HG03139 (cell line): ENCODE data around the gene XYLT1.
A peak's percentile ranks its signal among the peaks of the same experiment; 100 is the strongest.

ENCODE experiments used
- ATAC-seq: cut with Tn5 transposase; IDR thresholded peaks from one replicate; pipeline ENCODE4 v1.9.1; 2021; ENCODE audit not compliant: unreplicated experiment

The XYLT1 gene

DNA sequence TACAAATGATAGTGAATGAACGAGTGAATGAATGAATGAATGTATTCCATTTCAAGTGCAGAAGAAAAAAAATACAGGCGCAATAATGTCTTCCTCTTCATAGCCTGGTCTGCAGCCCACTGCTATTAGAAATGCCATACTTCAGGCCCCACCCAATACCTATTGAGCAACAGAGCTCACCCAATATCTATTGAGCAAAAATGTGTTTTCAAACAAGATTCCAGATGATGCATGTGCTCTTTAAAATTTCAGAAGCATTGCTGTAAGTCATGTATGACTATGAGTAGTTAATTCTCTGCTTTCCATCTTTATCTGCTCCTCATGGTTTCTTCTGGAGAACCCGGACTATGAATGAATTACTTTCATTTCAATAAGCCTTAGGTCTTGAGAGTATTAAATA lies 308.2 kb downstream of the XYLT1 start:
- no peak for ATAC-seq

- no peak for ATAC-seq
Measured at GRCh38 chr16:17160920-17161431, 309.8 kb downstream of the XYLT1 start.

DNA sequence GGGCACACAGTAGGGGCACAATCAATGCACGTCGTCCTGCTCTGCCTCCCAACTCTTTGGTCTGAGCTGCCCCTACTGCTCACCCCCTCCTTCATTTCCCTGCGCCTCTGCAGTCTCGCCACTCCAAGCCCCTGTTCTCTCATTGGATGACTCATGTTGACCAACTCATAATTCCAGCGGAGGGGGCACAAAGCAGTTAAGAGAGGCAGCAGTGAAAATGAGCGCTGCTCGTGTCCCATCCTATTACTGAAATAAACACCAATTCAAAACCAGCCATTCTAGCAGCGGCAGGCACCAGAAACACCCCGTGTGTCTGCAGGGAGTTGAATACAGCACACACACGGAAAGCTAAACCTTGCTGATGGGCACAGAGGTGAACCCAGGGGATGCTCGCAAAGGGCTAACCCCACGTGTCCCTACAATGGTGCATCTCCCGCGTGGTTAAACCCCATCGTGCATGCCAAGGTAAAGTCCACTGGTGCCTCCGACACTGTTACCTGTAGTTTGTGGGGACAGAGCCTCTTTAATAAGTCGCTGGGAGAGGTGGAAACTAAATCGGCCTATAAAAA lies 310.4 kb downstream of the XYLT1 start:
- no peak for ATAC-seq

- no peak for ATAC-seq
Measured at GRCh38 chr16:17159617-17160016, 311.1 kb downstream of the XYLT1 start.

GRCh38 chr16:17155936-17156335 lies 314.8 kb downstream of the XYLT1 start:
- ATAC-seq, result no peak

- no peak for ATAC-seq
Measured at GRCh38 chr16:17155485-17155884, 315.3 kb downstream of the XYLT1 start.

- ATAC-seq, result no peak
Measured at GRCh38 chr16:17154981-17155380, 315.8 kb downstream of the XYLT1 start.

- ATAC-seq, result no peak
Measured at GRCh38 chr16:17152311-17152710, 318.4 kb downstream of the XYLT1 start.

DNA sequence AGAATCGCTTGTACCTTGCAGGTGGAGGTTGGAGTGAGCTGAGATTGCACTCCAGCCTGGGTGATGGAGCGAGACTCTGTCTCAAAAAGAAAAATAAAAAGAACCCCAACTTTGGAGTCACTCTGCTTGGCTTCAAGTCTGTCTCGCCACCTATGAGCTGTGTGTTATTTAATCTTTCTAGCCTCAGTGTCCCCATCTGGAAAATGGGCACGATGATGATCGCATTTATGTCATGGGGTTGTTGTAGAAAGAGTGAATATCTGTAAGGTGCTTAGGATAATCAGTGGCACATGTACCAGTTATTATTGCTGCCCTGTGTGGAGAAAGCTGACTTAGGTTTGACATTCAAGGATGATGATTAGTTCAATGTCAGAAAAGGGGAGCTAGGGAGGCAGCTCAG lies 319.4 kb downstream of the XYLT1 start:
- ATAC-seq, result no peak

- no peak for ATAC-seq
Measured at GRCh38 chr16:17149904-17150483, 320.8 kb downstream of the XYLT1 start.

DNA sequence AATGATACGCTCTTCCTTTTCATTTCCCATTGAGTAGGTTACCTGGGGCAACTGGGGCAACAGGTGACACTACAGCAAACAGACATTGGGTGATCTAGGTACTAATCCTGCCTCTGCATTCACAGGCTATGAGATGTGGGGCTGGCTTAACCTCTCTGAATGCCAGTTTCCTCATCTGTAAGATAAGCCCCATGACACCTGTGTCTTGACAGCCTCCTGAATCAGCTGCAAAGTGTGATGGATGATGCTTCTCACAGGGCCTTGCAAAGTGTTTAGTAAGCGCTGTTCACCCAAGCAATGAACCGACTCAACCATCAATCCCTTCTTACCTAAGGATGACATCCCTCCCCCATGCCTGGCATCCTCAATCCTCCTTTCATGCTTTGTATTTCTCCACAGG lies 322.8 kb downstream of the XYLT1 start:
- ATAC-seq, result no peak

DNA sequence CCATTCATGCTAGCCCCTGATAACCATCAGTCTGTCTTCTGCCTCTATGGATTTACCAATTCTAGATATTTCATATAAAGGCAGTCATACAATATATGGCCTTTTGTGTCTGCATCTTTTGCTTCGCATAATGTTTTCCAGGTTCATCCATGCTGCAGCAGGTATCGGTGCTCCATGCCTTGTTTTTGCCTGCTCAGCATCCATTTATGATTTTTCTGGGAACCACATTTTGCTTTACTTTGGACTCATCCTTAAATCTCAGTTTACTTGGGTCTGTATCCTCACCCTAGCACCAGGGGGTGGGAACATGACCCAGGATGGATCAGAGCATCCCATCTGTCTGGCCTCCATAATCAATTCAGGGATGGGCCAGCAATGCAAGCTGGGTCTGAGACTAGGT lies 325.7 kb downstream of the XYLT1 start:
- ATAC-seq, result no peak

DNA sequence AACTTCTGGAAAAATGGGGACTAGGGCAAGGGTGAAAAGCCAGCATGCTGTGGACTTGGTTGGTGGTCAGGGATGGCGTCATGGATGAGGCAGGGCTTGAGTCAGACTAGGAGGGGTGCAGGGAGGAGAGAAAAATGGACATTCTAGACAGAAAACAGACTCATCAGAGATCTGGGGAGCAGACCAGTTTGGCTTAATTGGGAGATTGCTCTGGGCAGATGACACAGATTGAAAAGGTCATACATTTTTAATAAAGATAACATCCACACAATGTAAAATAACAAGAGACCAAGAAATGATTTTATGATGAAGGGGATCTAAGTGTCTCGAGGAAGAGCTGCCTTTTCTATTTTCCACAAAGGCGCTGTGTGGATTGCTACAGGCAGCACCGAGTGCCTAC lies 326.3 kb downstream of the XYLT1 start:
- no peak for ATAC-seq

GRCh38 chr16:17143546-17144419 lies 327.0 kb downstream of the XYLT1 start:
- ATAC-seq, result no peak

DNA sequence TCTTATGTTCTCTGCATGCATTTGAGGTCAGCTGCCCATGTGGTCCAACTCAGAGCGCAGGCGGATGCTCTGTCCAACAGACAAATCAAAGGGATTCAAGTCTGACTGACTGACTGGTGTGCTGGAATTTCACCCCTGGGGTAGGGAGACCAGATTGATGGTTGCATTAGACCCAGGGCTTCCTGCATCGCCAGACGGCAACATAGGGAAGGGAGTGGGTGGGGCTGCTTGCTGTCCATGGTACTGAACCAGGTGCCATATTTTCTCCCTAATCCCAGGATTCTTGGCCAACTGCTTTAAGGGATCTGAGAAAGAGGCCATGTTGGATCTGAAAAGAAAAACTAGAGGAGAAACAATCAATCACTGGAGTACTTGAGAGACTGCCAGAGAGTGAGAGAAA lies 332.0 kb downstream of the XYLT1 start:
- no peak for ATAC-seq

GRCh38 chr16:17135439-17135838 lies 335.3 kb downstream of the XYLT1 start:
- ATAC-seq, result no peak

- ATAC-seq, result peak; percentile 73
Measured at GRCh38 chr16:17134586-17134985, 336.2 kb downstream of the XYLT1 start.

- ATAC-seq, result no peak
Measured at GRCh38 chr16:17133851-17134250, 336.9 kb downstream of the XYLT1 start.

DNA sequence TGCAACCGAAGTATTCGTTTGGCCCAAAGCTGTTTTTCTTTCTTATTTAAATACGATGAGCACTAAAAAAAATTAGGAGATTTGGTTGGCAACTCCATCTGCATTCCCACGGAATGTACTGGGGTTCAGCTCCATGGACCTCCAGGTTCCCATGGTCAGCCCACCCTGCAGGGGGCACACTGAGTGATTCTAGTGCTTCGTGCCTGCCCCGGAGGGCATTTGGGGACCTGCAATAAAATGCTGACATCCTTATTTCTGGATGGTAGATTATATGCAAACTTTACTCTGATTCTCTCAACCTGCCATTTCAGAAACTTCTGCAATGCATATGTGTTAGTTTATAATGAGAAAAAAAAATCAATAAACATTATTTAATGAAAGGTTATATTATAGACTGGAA lies 339.4 kb downstream of the XYLT1 start:
- ATAC-seq, result no peak

- ATAC-seq, result no peak
Measured at GRCh38 chr16:17130733-17131132, 340.0 kb downstream of the XYLT1 start.

- no peak for ATAC-seq
Measured at GRCh38 chr16:17129971-17130370, 340.8 kb downstream of the XYLT1 start.

GRCh38 chr16:17128791-17129190 lies 342.0 kb downstream of the XYLT1 start:
- no peak for ATAC-seq
